Mucosa of descending colon (tissue), 3 donors: ENCODE data around the gene USP9Y. TPM values are rescaled to one million over a fixed set of nuclear protein-coding genes. Genes with fewer than 3 reads are reported as not detected.

Experiments used
- ATAC-seq: fragments of 200-7000 bp; cut with Tn5 transposase; one replicate; pipeline ENCODE4 v1.9.1; 2020; ENCODE audit warnings: mild to moderate bottlenecking, moderate library complexity
- DNase-seq, 3 donors: peaks; one replicate each; pipeline ENCODE4 v3.0.0-alpha.2; 2020
- H3K36me3 ChIP-seq: fragments of 200-600 bp; one replicate; pipeline ENCODE4 v1.8.0; 2021; ENCODE audit warnings: low read depth, mild to moderate bottlenecking
- H3K4me1 ChIP-seq: fragments of 200-600 bp; one replicate; pipeline ENCODE4 v1.8.0; 2021; ENCODE audit warnings: low read depth, mild to moderate bottlenecking
- H3K4me3 ChIP-seq: fragments of 200-600 bp; one replicate; pipeline ENCODE4 v1.8.0; 2021; ENCODE audit warnings: mild to moderate bottlenecking
- H3K9me3 ChIP-seq: fragments of 200-600 bp; one replicate; pipeline ENCODE4 v1.8.0; 2021; ENCODE audit warnings: mild to moderate bottlenecking
- intact Hi-C, 2 donors: fragments of 100-400 bp; cut with DNase I in 1 of 2; cut with micrococcal nuclease in 1 of 2; formaldehyde crosslinking; loops; one replicate each; pipeline versions ENCODE4 v1.11.0 to v1.11.1; 2022; cut with DNase I, micrococcal nuclease
- total RNA-seq, 3 donors: library from RNA; stranded (reverse); fragmentation: NEBNext Ultra II Directional in 2 of 3; extraction: Animal tissue kit (Norgen Biotek cat#: 25700) in 2 of 3; gene quantifications; one replicate each; pipeline versions ENCODE4 v1.2.1 to v1.2.4, GENCODE V29; 2021 to 2023
- TF ChIP-seq, protein P1 (sequence below): fragments of 200-600 bp; IDR thresholded peaks from one replicate; pipeline ENCODE4 v1.8.0; 2022; ENCODE audit warnings: antibody characterized with exemption, mild to moderate bottlenecking
- donor health status: DM: no; HTN: no; CAD: no; lungs with moderate emphysema.
- donor health status: DM: no; HTN: no; CAD: no.
- donor health status: DM: no; HTN: yes; CAD: no.

The USP9Y gene
- total RNA-seq, 3 donors from 2014 or later: 9.2 to 18.1 TPM; not detected in 1

DNA sequence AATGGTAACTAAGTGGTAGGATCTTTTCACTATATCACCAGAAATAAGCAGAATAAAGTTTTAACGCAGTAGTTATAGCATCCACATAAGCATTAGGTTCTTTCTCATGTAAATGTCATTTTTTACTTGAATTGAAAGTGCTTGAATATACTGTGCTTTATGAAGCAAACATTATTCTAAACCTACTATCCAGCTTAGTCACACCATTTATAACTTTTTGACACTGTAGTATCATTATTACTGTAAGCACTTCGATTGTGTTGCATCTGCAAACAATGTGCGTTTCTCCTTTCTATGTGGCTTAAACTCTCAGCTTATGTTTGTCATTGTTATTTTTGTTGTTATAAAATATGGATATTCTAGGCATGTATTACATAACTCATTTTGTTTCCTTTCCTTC, 132.3 kb downstream of the USP9Y start:
- intact Hi-C loops: no loop called here
- no peaks in the 10 kb centered on the region for H3K4me1 ChIP-seq
- H3K9me3 ChIP-seq: no peaks in the 10 kb centered on the region
- DNase-seq (no peak), ATAC-seq (no peak)
- H3K4me3 ChIP-seq: no peak overlapping the region
- TF ChIP-seq, protein P1, sequence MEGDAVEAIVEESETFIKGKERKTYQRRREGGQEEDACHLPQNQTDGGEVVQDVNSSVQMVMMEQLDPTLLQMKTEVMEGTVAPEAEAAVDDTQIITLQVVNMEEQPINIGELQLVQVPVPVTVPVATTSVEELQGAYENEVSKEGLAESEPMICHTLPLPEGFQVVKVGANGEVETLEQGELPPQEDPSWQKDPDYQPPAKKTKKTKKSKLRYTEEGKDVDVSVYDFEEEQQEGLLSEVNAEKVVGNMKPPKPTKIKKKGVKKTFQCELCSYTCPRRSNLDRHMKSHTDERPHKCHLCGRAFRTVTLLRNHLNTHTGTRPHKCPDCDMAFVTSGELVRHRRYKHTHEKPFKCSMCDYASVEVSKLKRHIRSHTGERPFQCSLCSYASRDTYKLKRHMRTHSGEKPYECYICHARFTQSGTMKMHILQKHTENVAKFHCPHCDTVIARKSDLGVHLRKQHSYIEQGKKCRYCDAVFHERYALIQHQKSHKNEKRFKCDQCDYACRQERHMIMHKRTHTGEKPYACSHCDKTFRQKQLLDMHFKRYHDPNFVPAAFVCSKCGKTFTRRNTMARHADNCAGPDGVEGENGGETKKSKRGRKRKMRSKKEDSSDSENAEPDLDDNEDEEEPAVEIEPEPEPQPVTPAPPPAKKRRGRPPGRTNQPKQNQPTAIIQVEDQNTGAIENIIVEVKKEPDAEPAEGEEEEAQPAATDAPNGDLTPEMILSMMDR: no peak
- H3K36me3 ChIP-seq: no peaks in the 10 kb centered on the region

DNA sequence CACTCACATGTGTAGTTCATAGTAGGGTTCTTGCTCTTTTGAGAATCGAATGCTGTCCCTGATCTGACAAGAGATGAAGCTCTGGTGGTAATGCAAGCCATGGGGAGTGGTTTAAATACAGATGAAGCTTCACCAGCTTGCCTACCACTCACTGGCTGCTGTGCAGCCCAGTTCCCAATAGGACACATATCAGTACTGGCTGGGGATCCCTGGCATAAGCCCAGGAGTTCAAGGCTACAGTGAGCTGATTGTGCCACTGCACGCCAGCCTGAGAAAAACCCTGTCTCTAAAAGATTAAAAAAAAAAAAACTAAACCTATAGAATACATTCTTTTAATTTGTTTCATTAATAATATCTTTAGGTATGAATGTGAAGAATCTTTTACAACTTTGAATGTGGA, 136.5 kb downstream of the USP9Y start:
- TF ChIP-seq, protein P1: no peak
- no peaks in the 10 kb centered on the region for H3K36me3 ChIP-seq
- DNase-seq (no peak), ATAC-seq (no peak)
- no peak overlapping the region for H3K4me3 ChIP-seq
- no peaks in the 10 kb centered on the region for H3K4me1 ChIP-seq
- H3K9me3 ChIP-seq: no peaks in the 10 kb centered on the region
- intact Hi-C loops: no loop called here

DNA sequence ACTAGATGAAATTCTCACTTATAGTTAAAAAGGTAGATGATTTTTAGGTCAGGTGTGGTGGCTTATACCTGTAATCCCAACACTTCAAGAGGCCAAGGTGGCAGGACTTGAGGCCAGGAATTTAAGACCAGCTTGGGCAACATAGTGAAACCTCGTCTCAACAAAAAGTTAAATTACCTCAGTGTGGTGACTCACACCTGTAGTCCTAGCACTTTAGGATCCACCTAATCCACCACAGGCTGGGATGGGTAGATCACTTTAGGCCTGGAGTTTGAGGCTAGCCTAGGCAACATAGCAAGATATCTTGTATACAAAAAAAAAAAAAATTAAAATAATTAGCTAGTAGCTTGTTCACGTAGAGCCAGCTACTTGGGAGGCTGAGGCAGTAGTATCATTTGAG, 140.3 kb downstream of the USP9Y start:
- DNase-seq: no peak
- H3K9me3 ChIP-seq: no peaks in the 10 kb centered on the region
- TF ChIP-seq, protein P1: no peak
- intact Hi-C loops: no loop called here
- H3K4me3 ChIP-seq: no peak overlapping the region
- no peaks in the 10 kb centered on the region for H3K4me1 ChIP-seq
- H3K36me3 ChIP-seq: no peaks in the 10 kb centered on the region
- no peak for ATAC-seq

DNA sequence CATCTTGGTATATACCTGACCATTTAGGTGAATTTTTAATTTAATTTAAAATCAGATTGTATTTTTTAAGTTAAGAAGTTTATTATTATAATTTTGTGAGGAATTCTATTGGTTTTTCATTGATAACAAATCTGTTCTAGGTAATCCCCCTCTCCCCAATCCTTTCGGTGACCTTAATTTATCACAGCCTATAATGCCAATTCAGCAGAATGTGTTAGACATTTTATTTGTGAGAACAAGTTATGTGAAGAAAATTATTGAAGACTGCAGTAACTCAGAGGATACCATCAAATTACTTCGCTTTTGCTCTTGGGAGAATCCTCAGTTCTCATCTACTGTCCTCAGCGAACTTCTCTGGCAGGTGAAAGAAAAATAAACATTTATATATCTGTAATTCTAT, 145.8 kb downstream of the USP9Y start:
- DNase-seq (no peak), ATAC-seq (no peak)
- intact Hi-C loops: no loop called here
- Histone ChIP-seq H3K9me3 (no peaks in the 10 kb centered on the region), H3K36me3 (no peaks in the 10 kb centered on the region), H3K4me1 (no peaks in the 10 kb centered on the region), H3K4me3 (no peak overlapping the region)
- TF ChIP-seq, protein P1: no peak

DNA sequence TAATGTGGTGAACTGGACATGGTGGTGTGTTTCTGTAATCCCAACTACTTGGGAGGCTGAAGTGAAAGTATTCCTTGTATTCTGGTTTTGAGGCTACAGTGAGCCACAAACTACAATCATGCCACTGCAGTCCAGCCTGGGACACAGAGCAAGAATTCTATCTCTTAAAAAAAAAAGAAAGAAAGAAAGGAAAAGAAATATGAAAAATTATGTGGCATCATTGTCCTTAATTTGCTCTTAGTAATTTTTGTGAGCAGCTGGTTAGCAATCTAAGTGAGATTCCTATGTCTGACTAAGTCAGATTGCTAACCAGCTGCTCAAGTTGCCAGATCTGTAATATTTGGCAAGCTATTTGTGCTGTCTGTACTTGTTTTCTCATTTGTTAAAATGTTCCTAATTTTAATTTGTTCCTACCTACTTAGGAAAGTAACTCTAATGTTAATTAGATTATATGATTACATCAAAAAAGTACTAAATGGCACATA, 154.8 kb downstream of the USP9Y start:
- no peak for ATAC-seq
- TF ChIP-seq, protein P1: no peak
- intact Hi-C loops: no loop called here

DNA sequence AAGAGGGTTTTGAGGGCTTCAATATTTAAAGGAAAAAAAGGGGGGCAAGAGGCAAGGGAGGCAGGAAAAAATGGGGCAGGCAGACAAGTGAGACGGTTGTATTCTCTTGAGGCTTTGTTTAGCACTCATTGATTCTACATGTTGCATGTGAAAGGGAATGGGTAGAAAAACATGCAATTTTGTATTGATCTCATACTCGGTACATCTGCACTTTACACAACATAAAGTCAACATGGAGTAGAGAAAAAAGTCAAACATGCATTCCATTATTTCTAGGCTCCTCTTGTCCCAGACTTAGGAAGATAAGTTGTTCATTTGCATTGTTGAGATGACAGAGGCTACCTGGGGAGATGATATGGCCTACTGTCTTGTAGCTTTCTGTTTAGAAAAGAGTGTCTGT, 166.9 kb downstream of the USP9Y start:
- H3K9me3 ChIP-seq: no peaks in the 10 kb centered on the region
- TF ChIP-seq, protein P1: no peak
- intact Hi-C loops: no loop called here
- no peak overlapping the region for H3K4me3 ChIP-seq
- H3K4me1 ChIP-seq: no peaks in the 10 kb centered on the region
- no peak for ATAC-seq
- no peak for DNase-seq
- no peaks in the 10 kb centered on the region for H3K36me3 ChIP-seq

More for the DNA sequence above, 154.8 kb downstream of the USP9Y start:
- no peak overlapping the region for H3K4me3 ChIP-seq
- no peaks in the 10 kb centered on the region for H3K36me3 ChIP-seq
- DNase-seq: no peak
- H3K9me3 ChIP-seq: no peaks in the 10 kb centered on the region
- no peaks in the 10 kb centered on the region for H3K4me1 ChIP-seq
